Measurements from ENCODE around the gene KATNB1. TPM values are rescaled to one million over a fixed set of nuclear protein-coding genes. Genes with fewer than 3 reads are reported as not detected.
"Not testable (repeated sequence)": the region's sequence is repeated elsewhere in the genome, so short reads cannot be mapped to it uniquely, and the experiment has no call there.

The KATNB1 gene
- polyA plus RNA-seq, 1 of the 3 experiments (the other 2 are of a cell fraction), result 43.7 TPM

DNA sequence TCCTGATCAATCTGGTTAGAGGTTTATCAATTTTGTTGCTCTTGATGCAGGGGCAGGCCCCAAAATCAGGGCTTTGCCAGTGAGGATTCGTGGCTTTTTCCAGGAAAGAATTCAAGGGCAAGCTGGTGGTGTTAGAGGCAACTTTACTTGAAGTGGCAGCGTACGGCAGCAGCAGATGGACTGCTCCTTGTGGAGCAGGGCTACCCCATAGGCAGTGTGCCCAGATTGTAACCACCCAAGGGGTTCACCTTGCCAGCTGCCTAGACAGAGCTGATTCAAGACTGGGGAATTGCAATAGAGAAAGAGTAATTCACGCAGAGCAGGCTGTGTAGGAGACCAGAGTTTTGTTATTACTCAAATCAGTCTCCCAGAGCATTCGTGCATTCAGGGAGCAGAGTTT, 24.2 kb upstream of the KATNB1 start (continued):
- TF ChIP-seq, protein P1, sequence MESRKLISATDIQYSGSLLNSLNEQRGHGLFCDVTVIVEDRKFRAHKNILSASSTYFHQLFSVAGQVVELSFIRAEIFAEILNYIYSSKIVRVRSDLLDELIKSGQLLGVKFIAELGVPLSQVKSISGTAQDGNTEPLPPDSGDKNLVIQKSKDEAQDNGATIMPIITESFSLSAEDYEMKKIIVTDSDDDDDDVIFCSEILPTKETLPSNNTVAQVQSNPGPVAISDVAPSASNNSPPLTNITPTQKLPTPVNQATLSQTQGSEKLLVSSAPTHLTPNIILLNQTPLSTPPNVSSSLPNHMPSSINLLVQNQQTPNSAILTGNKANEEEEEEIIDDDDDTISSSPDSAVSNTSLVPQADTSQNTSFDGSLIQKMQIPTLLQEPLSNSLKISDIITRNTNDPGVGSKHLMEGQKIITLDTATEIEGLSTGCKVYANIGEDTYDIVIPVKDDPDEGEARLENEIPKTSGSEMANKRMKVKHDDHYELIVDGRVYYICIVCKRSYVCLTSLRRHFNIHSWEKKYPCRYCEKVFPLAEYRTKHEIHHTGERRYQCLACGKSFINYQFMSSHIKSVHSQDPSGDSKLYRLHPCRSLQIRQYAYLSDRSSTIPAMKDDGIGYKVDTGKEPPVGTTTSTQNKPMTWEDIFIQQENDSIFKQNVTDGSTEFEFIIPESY (IDR thresholded peaks at IDR 0.05; ENCODE audit: borderline replicate concordance, low read depth), result no peak
- no peak for TF ChIP-seq FOXJ3 (CRISPR knock-in tag; IDR thresholded peaks at IDR 0.05)
- no peak for TF ChIP-seq RAD21 (IDR thresholded peaks at IDR 0.05; ENCODE audit: low read length)
- TF ChIP-seq RCOR1 (IDR thresholded peaks at IDR 0.05; ENCODE audit: low read length), result no peak
- TF ChIP-seq CHD2 (IDR thresholded peaks at IDR 0.05; ENCODE audit: low read length, partially characterized antibody), result no peak

DNA sequence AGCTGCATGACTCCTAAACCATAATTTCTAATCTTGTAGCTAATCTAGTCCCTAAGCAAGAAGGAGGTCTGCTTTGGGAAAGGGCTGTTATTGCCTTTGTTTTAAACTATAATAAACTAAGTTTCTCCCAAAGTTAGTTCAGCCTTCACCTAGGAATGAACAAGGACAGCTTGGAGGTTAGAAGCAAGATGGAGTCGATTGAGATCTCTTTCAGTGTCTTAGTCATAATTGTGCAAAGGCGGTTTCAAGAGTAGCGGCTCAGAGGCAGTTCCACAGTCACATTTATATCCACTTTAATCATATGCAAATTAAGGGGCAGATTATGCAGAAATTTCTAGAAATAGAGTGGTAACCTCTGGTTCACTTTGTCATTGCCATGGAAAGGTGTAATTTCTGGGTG, 23.6 kb upstream of the KATNB1 start:
- Histone ChIP-seq H3K27me3 (ENCODE audit: insufficient read depth) (peaks cover 17% of the 10 kb centered on the region), H3K79me2 (ENCODE audit: insufficient read depth) (no peaks in the 10 kb centered on the region), H2AFZ (ENCODE audit: low read depth) (no peak overlapping the region), H3K9me2 (no peaks in the 10 kb centered on the region), H3F3A (replicated peaks; ENCODE audit: insufficient read depth) (no peaks in the 10 kb centered on the region), H3K4me3 (ENCODE audit: low read depth in 2 of 2, low read length in 1 of 2) (no peak overlapping the region), H3K36me3 (replicated peaks in 1 of 2; ENCODE audit: control insufficient read depth in 1 of 2, insufficient read depth in 2 of 2, low read length in 1 of 2) (no peaks in the 10 kb centered on the region), H3K4me1 (ENCODE audit: control insufficient read depth in 1 of 2, insufficient read depth in 2 of 2, low read depth in 1 of 2, low read length in 1 of 2) (no peaks in the 10 kb centered on the region; a peak in 1 of 4 replicates), H3K27ac (ENCODE audit: low read depth in 2 of 2, low read length in 1 of 2) (no peak overlapping the region), H4K20me1 (ENCODE audit: insufficient read depth) (no peaks in the 10 kb centered on the region), H3K4me2 (no peak overlapping the region), H3K9ac (no peak overlapping the region), H3K9me3 (no peaks in the 10 kb centered on the region)
- TF ChIP-seq EP300 (IDR thresholded peaks at IDR 0.05; ENCODE audit: borderline replicate concordance in 1 of 2, low read depth in 1 of 2, low read length in 1 of 2) (no peak), FOXJ3 (CRISPR knock-in tag; IDR thresholded peaks at IDR 0.05) (no peak), POLR2AphosphoS5 (IDR thresholded peaks at IDR 0.05; ENCODE audit: low read depth, low read length) (no peak)
- TF ChIP-seq, protein P2, sequence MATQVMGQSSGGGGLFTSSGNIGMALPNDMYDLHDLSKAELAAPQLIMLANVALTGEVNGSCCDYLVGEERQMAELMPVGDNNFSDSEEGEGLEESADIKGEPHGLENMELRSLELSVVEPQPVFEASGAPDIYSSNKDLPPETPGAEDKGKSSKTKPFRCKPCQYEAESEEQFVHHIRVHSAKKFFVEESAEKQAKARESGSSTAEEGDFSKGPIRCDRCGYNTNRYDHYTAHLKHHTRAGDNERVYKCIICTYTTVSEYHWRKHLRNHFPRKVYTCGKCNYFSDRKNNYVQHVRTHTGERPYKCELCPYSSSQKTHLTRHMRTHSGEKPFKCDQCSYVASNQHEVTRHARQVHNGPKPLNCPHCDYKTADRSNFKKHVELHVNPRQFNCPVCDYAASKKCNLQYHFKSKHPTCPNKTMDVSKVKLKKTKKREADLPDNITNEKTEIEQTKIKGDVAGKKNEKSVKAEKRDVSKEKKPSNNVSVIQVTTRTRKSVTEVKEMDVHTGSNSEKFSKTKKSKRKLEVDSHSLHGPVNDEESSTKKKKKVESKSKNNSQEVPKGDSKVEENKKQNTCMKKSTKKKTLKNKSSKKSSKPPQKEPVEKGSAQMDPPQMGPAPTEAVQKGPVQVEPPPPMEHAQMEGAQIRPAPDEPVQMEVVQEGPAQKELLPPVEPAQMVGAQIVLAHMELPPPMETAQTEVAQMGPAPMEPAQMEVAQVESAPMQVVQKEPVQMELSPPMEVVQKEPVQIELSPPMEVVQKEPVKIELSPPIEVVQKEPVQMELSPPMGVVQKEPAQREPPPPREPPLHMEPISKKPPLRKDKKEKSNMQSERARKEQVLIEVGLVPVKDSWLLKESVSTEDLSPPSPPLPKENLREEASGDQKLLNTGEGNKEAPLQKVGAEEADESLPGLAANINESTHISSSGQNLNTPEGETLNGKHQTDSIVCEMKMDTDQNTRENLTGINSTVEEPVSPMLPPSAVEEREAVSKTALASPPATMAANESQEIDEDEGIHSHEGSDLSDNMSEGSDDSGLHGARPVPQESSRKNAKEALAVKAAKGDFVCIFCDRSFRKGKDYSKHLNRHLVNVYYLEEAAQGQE (IDR thresholded peaks at IDR 0.05; ENCODE audit: low read depth, low read length), result no peak
- TF ChIP-seq, protein P3, sequence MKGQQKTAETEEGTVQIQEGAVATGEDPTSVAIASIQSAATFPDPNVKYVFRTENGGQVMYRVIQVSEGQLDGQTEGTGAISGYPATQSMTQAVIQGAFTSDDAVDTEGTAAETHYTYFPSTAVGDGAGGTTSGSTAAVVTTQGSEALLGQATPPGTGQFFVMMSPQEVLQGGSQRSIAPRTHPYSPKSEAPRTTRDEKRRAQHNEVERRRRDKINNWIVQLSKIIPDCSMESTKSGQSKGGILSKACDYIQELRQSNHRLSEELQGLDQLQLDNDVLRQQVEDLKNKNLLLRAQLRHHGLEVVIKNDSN (IDR thresholded peaks at IDR 0.05; ENCODE audit: borderline replicate concordance, low read depth), result no peak
- CTCF ChIA-PET, result interaction anchor here (1.4 to 2.3 kb wide), 2 partner anchors 23 to 135 kb away, joined by 4 to 10 read pairs; partner anchors contain the start of gene KATNB1
- no peak for DNase-seq
- WGBS (ENCODE audit: low lambda C conversion rate), result 79% methylated on average over 3 of the region's 3 CpGs
- POLR2A ChIA-PET, result no interaction called here

DNA sequence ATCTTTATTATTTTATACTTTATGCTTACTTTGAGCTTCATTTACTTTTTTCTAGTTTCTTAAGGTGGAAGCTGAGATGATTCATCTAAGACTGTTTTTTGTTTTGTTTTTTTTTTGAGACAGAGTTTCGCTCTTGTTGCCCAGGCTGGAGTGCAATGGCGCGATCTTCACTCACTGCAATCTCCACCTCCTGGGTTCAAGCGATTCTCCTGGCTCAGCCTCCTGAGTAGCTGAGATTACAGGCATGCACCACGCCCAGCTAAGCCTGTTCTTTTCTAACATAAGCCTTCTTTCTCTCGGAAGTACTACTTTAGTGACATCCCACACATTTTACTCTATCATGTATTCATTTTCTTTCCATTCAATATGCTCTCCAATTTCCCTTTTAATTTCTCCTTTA, 23.0 kb upstream of the KATNB1 start:
- H3K4me1 ChIP-seq (ENCODE audit: control insufficient read depth in 1 of 2, insufficient read depth in 2 of 2, low read depth in 1 of 2, low read length in 1 of 2); H3K9ac ChIP-seq; H3K4me3 ChIP-seq (ENCODE audit: low read depth in 2 of 2, low read length in 1 of 2); H3K36me3 ChIP-seq (replicated peaks in 1 of 2; ENCODE audit: control insufficient read depth in 1 of 2, insufficient read depth in 2 of 2, low read length in 1 of 2); H2AFZ ChIP-seq (ENCODE audit: low read depth); H3K9me2 ChIP-seq; H3K9me3 ChIP-seq; POLR2A ChIA-PET; H3F3A ChIP-seq (replicated peaks; ENCODE audit: insufficient read depth); H3K4me2 ChIP-seq; H4K20me1 ChIP-seq (ENCODE audit: insufficient read depth); H3K79me2 ChIP-seq (ENCODE audit: insufficient read depth); H3K27ac ChIP-seq (ENCODE audit: low read depth in 2 of 2, low read length in 1 of 2); DNase-seq: not testable (repeated sequence)
- peaks cover 17% of the 10 kb centered on the region for H3K27me3 ChIP-seq (ENCODE audit: insufficient read depth)
- CTCF ChIA-PET, result interaction anchor here (2.3 kb wide), 1 partner anchor 136 kb away, joined by 10 read pairs; no protein-coding TSS in a partner anchor
- WGBS (ENCODE audit: low lambda C conversion rate), result 70% methylated on average over 6 of the region's 6 CpGs
